MM.1S (cell line): Measurements from ENCODE around the gene MAFB.

Source experiments
- EZH2 ChIP-seq: fragments of 300-600 bp; sonication (generic); optimal IDR thresholded peaks from 2 replicates; pipeline ENCODE3; 2017; ENCODE audit warnings: low read depth, mild to moderate bottlenecking, antibody characterized with exemption, low read length, mixed read lengths
- TF ChIP-seq, protein P1 (sequence below): fragments of 300-600 bp; sonication (generic); IDR thresholded peaks from 2 replicates; pipeline ENCODE4 v1.5.1; 2016; ENCODE audit warnings: antibody characterized with exemption, low read length, mixed read lengths

DNA sequence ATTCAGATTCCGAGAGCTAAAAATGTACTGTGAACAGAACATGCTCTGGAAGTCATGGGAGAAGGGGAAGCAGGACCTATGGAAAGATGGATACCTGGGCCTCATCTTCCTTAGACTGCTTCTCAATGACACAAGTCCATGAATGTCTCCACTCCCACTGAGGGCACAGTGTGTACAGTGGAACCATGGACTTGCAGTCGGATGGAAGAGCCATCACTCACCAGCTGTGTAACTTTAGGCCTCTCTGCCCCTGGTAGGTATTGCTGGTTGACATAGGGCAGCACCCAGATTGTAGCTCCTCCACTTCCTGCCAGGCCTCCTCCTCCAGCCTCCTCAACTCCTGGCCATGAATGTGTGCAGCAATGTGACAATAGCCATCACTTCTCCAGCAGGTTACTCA is 52.5 kb downstream of the MAFB start:
- TF ChIP-seq, protein P1, sequence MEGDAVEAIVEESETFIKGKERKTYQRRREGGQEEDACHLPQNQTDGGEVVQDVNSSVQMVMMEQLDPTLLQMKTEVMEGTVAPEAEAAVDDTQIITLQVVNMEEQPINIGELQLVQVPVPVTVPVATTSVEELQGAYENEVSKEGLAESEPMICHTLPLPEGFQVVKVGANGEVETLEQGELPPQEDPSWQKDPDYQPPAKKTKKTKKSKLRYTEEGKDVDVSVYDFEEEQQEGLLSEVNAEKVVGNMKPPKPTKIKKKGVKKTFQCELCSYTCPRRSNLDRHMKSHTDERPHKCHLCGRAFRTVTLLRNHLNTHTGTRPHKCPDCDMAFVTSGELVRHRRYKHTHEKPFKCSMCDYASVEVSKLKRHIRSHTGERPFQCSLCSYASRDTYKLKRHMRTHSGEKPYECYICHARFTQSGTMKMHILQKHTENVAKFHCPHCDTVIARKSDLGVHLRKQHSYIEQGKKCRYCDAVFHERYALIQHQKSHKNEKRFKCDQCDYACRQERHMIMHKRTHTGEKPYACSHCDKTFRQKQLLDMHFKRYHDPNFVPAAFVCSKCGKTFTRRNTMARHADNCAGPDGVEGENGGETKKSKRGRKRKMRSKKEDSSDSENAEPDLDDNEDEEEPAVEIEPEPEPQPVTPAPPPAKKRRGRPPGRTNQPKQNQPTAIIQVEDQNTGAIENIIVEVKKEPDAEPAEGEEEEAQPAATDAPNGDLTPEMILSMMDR: no peak
- TF ChIP-seq EZH2: no peak
